PC-3 (cell line): ENCODE data around the gene FAM98C. TPM values are rescaled to one million over a fixed set of nuclear protein-coding genes. Genes with fewer than 3 reads are reported as not detected.

ENCODE experiments used
- ATAC-seq: fragments of 200-7000 bp; cut with Tn5 transposase; 2 replicates; pipeline ENCODE4 v1.9.1; 2020; ENCODE audit warnings: mild to moderate bottlenecking, moderate library complexity
- Bru-seq: library from RNA; stranded (reverse); fragments of 400-500 nt; gene quantifications from one replicate; lab custom pipeline; 2021; lab: Mats Ljungman, UMichigan
- BruChase-seq, 2 experiments: library from RNA; stranded (reverse); fragments of 400-500 nt; gene quantifications; one replicate each; lab custom pipeline; 2021; lab: Mats Ljungman, UMichigan
- BruUV-seq: library from RNA; stranded (reverse); fragments of 400-500 nt; replicated peaks from 2 replicates; lab custom pipeline; 2021; lab: Mats Ljungman, UMichigan
- CTCF ChIA-PET: fragments of 300-600 bp; sonication (Branson Sonifier 250); formaldehyde crosslinking; loops from one replicate; lab custom pipeline; 2022; ENCODE audit warnings: antibody characterized with exemption; lab: Charles Lee
- POLR2A ChIA-PET: fragments of 300-600 bp; sonication (Branson Sonifier 250); formaldehyde crosslinking; loops from one replicate; lab custom pipeline; 2022; ENCODE audit warnings: antibody characterized with exemption; ENCODE audit not compliant: unreplicated experiment; lab: Charles Lee
- DNase-seq: peaks from one replicate; pipeline ENCODE4 v3.0.0-alpha.2; 2015
- H2AFZ ChIP-seq: fragments of 300-600 bp; sonication (generic); 2 replicates; pipeline ENCODE4 v1.6.0; 2016; ENCODE audit warnings: antibody characterized with exemption, low read length
- H3F3A ChIP-seq: fragments of 300-600 bp; sonication (generic); one replicate; pipeline ENCODE4 v1.6.0; 2017; ENCODE audit warnings: antibody characterized with exemption, low read length, control low read depth, mild to moderate bottlenecking; ENCODE audit not compliant: unreplicated experiment
- H3K27ac ChIP-seq: fragments of 300-600 bp; sonication (generic); 2 replicates; pipeline ENCODE4 v1.5.1; 2016; ENCODE audit warnings: mild to moderate bottlenecking, low read length
- H3K27me3 ChIP-seq: fragments of 300-600 bp; sonication (generic); 2 replicates; pipeline ENCODE4 v1.6.1; 2016; ENCODE audit warnings: low read length, mixed read lengths
- H3K36me3 ChIP-seq: fragments of 300-600 bp; sonication (generic); 2 replicates; pipeline ENCODE4 v1.6.1; 2016; ENCODE audit warnings: low read depth, mixed run types, low read length, mixed read lengths
- H3K4me1 ChIP-seq: fragments of 300-600 bp; sonication (generic); 2 replicates; pipeline ENCODE4 v1.5.1; 2016; ENCODE audit warnings: low read length; ENCODE audit not compliant: insufficient read depth
- H3K4me2 ChIP-seq: fragments of 300-600 bp; sonication (generic); 2 replicates; pipeline ENCODE4 v1.6.0; 2016; ENCODE audit warnings: low read length
- H3K4me3 ChIP-seq: fragments of 300-600 bp; sonication (generic); 2 replicates; pipeline ENCODE4 v1.5.1; 2016; ENCODE audit warnings: mild to moderate bottlenecking, low read length, mixed read lengths
- H3K79me2 ChIP-seq: fragments of 300-600 bp; sonication (generic); 2 replicates; pipeline ENCODE4 v1.6.1; 2017; ENCODE audit warnings: low read length, mixed read lengths
- H3K9ac ChIP-seq: fragments of 300-600 bp; sonication (generic); 2 replicates; pipeline ENCODE4 v1.6.0; 2016; ENCODE audit warnings: mild to moderate bottlenecking, low read length
- H3K9me2 ChIP-seq: fragments of 300-600 bp; sonication (generic); replicated peaks from 2 replicates; pipeline ENCODE4 v1.6.1; 2016; ENCODE audit warnings: mixed run types, low read length, mixed read lengths
- H3K9me3 ChIP-seq: fragments of 300-600 bp; sonication (generic); 2 replicates; pipeline ENCODE4 v1.6.1; 2016; ENCODE audit warnings: low read length, mixed read lengths
- H4K20me1 ChIP-seq: fragments of 300-600 bp; sonication (generic); 2 replicates; pipeline ENCODE4 v1.6.1; 2016; ENCODE audit warnings: low read length, mixed read lengths
- EZH2 ChIP-seq: fragments of 300-600 bp; sonication (generic); IDR thresholded peaks from one replicate; pipeline ENCODE4 v1.6.1; 2017; ENCODE audit warnings: antibody characterized with exemption, mild to moderate bottlenecking, low read length; ENCODE audit not compliant: unreplicated experiment
- EZH2phosphoT487 ChIP-seq: fragments of 300-600 bp; sonication (generic); IDR thresholded peaks from 2 replicates; pipeline ENCODE4 v1.6.1; 2018; ENCODE audit warnings: mild to moderate bottlenecking, antibody characterized with exemption, low read length, borderline replicate concordance
- intact Hi-C: fragments of 100-400 bp; cut with micrococcal nuclease; formaldehyde crosslinking; loops from 2 replicates; pipeline ENCODE4 v1.9.0; 2023
- long read RNA-seq: library from polyadenylated mRNA; unstranded; transcript quantifications from one replicate; pipeline ENCODE4 v2.0.0, GENCODE V29; 2021; ENCODE audit not compliant: unreplicated experiment
- total RNA-seq: library from RNA; depleted of rRNA; stranded (reverse); fragments of >200 nt; gene quantifications from 2 replicates; pipeline ENCODE4 v1.2.3, GENCODE V29; 2014; rRNA removed
- TF ChIP-seq, protein P1 (sequence below): fragments of 300-600 bp; sonication (generic); conservative IDR thresholded peaks from 2 replicates; pipeline ENCODE4 v1.5.1; 2017; ENCODE audit warnings: antibody characterized with exemption, low read depth, mild to moderate bottlenecking, low read length

FAM98C gene
- total RNA-seq (23.5 and 53.6 TPM in 2 replicates), Bru-seq, nascent RNA (percentile 54 among the genes with signal in this experiment), BruChase-seq, experiment 1, labeled RNA remaining after a 6-hour chase (percentile 71 among the genes with signal in this experiment), BruChase-seq, experiment 2, labeled RNA remaining after a 2-hour chase (percentile 63 among the genes with signal in this experiment)
- long read RNA-seq, transcript FAM98C-201 (8 exons, 1,271 nt), result major isoform, 12 of 34 reads
- long read RNA-seq, partial matches to known transcripts, result 16 of 34 reads
- long read RNA-seq, other reads (novel, unspliced or antisense), result 5 of 34 reads

DNA sequence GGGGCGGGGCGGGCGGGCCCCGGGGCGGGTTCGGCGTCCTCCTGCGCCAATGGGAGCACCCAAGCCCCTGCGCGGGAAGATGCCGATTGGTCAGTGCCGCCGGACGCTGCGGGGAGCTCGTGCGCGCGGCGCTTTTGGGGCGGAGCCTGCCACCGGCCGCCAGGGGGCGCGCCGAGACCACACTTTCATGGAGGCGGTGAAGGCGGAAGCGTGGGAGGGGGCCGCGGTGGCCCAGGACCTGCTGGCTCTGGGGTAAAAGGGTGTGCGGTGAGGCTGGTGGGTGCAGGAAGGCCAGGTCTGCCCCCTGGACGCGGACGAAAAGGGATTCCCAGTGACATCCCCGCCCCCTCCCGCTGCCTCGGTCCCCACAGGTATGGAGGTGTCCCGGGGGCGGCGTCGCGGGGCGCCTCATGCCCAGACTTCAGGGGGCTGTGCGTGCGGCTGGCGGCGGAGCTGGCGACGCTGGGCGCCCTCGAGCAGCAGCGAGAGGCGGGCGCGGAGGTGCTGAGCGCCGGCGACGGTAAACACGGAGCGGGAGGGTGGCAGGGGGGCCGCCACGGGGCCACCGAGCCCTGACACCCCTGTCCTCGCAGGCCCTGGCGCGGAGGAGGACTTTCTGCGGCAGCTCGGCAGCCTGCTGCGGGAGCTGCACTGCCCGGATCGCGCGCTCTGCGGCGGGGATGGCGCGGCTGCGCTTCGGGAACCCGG is at the start of gene FAM98C:
Gene FAM98C, plus strand, starts transcription at position 127 of the 708 bp plus-strand sequence. Its CDS starts 61 bp downstream, at position 188.
- peak within 1 kb of the TSS; percentile 90 for H3K4me2 ChIP-seq
- POLR2A ChIA-PET, result interaction anchor here (0.6 to 1.6 kb wide), 6 partner anchors 15 to 627 kb away, joined by 3 to 11 read pairs (median 6); partner anchors contain the start of genes GGN and PSMD8
- H3K9me3 ChIP-seq, result no peaks in the 10 kb centered on the region
- H3F3A ChIP-seq, result no peaks in the 10 kb centered on the region
- intact Hi-C loops, result loop anchor here (1.0 to 10.0 kb wide), 2 partner anchors 231 to 552 kb away; no protein-coding TSS in a partner anchor
- no TSS peak for BruUV-seq
- 0 out of 2 replicates have a peak, but pooled peaks cover 4% of the 10 kb centered on the region for H3K79me2 ChIP-seq
- DNase-seq (peak; percentile 94), ATAC-seq (peak; percentile 94)
- H3K4me3 ChIP-seq, result peak within 1 kb of the TSS; percentile 94
- peaks cover 8% of the 10 kb centered on the region; the same call in 1 of the 2 replicates for H3K4me1 ChIP-seq
- no peaks in the 10 kb centered on the region for H3K9me2 ChIP-seq
- no peaks in the 10 kb centered on the region for H3K36me3 ChIP-seq
- no peaks in the 10 kb centered on the region for H3K27me3 ChIP-seq
- H2AFZ ChIP-seq, result peak within 1 kb of the TSS; percentile 93
- H4K20me1 ChIP-seq, result no peaks in the 10 kb centered on the region
- no peak within 1 kb of the TSS for H3K27ac ChIP-seq
- H3K9ac ChIP-seq, result peak within 1 kb of the TSS; percentile 81
- CTCF ChIA-PET, result interaction anchor here (0.6 to 1.6 kb wide), 16 partner anchors 13 to 465 kb away, joined by 3 to 26 read pairs (median 5); partner anchors contain the start of genes EIF3K and GGN
- TF ChIP-seq, protein P1, sequence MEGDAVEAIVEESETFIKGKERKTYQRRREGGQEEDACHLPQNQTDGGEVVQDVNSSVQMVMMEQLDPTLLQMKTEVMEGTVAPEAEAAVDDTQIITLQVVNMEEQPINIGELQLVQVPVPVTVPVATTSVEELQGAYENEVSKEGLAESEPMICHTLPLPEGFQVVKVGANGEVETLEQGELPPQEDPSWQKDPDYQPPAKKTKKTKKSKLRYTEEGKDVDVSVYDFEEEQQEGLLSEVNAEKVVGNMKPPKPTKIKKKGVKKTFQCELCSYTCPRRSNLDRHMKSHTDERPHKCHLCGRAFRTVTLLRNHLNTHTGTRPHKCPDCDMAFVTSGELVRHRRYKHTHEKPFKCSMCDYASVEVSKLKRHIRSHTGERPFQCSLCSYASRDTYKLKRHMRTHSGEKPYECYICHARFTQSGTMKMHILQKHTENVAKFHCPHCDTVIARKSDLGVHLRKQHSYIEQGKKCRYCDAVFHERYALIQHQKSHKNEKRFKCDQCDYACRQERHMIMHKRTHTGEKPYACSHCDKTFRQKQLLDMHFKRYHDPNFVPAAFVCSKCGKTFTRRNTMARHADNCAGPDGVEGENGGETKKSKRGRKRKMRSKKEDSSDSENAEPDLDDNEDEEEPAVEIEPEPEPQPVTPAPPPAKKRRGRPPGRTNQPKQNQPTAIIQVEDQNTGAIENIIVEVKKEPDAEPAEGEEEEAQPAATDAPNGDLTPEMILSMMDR, result peak; percentile 74
- no peak for TF ChIP-seq EZH2

GRCh38 chr19:38355728-38356725 is 46.9 kb upstream of the FAM98C start:
- H3K4me1 ChIP-seq, result peaks cover under 1% of the 10 kb centered on the region; the same call in 1 of the 2 replicates
- H3K9me3 ChIP-seq, result no peaks in the 10 kb centered on the region
- ChIA-PET POLR2A (no interaction called here), CTCF (no interaction called here)
- H3K79me2 ChIP-seq, result no peaks in the 10 kb centered on the region
- DNase-seq, result no peak
- no peaks in the 10 kb centered on the region for H3K36me3 ChIP-seq
- no peaks in the 10 kb centered on the region for H4K20me1 ChIP-seq
- no peak for ATAC-seq
- no peak for TF ChIP-seq EZH2phosphoT487
- TF ChIP-seq EZH2, result no peak
- TF ChIP-seq, protein P1, result no peak
- H3F3A ChIP-seq, result no peaks in the 10 kb centered on the region
- no peaks in the 10 kb centered on the region for H3K9me2 ChIP-seq
- no peak overlapping the region for H3K27ac ChIP-seq
- no peak overlapping the region for H3K4me3 ChIP-seq
- no peak overlapping the region for H3K4me2 ChIP-seq
- H2AFZ ChIP-seq, result no peak overlapping the region
- BruUV-seq, result no TSS peak
- H3K9ac ChIP-seq, result no peak overlapping the region
- peaks cover 20% of the 10 kb centered on the region for H3K27me3 ChIP-seq
- intact Hi-C loops, result no loop called here
